GM23338 (cell line): ENCODE data around the gene RPH3AL. TPM values are rescaled to one million over a fixed set of nuclear protein-coding genes. Genes with fewer than 3 reads are reported as not detected.

Experiments used
- ATAC-seq: fragments of 200-7000 bp; cut with Tn5 transposase; 3 replicates; pipeline ENCODE4 v1.9.1; 2020
- DNase-seq: peaks from one replicate; pipeline ENCODE4 v3.0.0-alpha.2; 2015; ENCODE audit warnings: low spot score
- H2AFZ ChIP-seq: fragments of 200-600 bp; sonication (generic); 2 replicates; pipeline ENCODE4 v1.8.0; 2016; ENCODE audit warnings: antibody characterized with exemption, mild to moderate bottlenecking, moderate library complexity
- H3F3A ChIP-seq: fragments of 200-600 bp; sonication (generic); replicated peaks from 2 replicates; pipeline ENCODE4 v1.8.0; 2017; ENCODE audit warnings: antibody characterized with exemption, mixed run types, low read depth
- H3K27ac ChIP-seq: fragments of 200-600 bp; sonication (generic); 2 replicates; pipeline ENCODE4 v1.6.1; 2016; ENCODE audit warnings: low read depth
- H3K27me3 ChIP-seq: fragments of 200-600 bp; sonication (generic); 2 replicates; pipeline ENCODE4 v1.8.0; 2016; ENCODE audit warnings: mild to moderate bottlenecking, mixed run types, moderate library complexity; ENCODE audit not compliant: insufficient read depth
- H3K36me3 ChIP-seq: fragments of 200-600 bp; sonication (generic); 2 replicates; pipeline ENCODE4 v1.8.0; 2016; ENCODE audit warnings: mild to moderate bottlenecking; ENCODE audit not compliant: insufficient read depth
- H3K4me1 ChIP-seq: fragments of 200-600 bp; sonication (generic); 2 replicates; pipeline ENCODE4 v1.8.0; 2016; ENCODE audit warnings: mild to moderate bottlenecking, moderate library complexity; ENCODE audit not compliant: insufficient read depth
- H3K4me2 ChIP-seq: fragments of 200-600 bp; sonication (generic); 2 replicates; pipeline ENCODE4 v1.7.1; 2017; ENCODE audit warnings: mixed run types
- H3K4me3 ChIP-seq: fragments of 200-600 bp; sonication (generic); 2 replicates; pipeline ENCODE4 v1.6.1; 2016; ENCODE audit warnings: mixed run types
- H3K79me2 ChIP-seq: fragments of 200-600 bp; sonication (generic); replicated peaks from 2 replicates; pipeline ENCODE4 v1.8.0; 2017; ENCODE audit warnings: mild to moderate bottlenecking; ENCODE audit not compliant: insufficient read depth
- H3K9me2 ChIP-seq: fragments of 200-600 bp; sonication (generic); 2 replicates; pipeline ENCODE4 v1.8.0; 2017; ENCODE audit not compliant: insufficient read depth
- H4K20me1 ChIP-seq: fragments of 200-600 bp; sonication (generic); replicated peaks from 2 replicates; pipeline ENCODE4 v1.8.0; 2017; ENCODE audit warnings: mild to moderate bottlenecking; ENCODE audit not compliant: insufficient read depth
- H3K27ac Mint-ChIP-seq: 2 replicates; pipeline ENCODE4 v1.8.0; 2020; ENCODE audit warnings: inconsistent platforms, mild to moderate bottlenecking, moderate library complexity, mixed read lengths
- H3K27me3 Mint-ChIP-seq: 3 replicates; pipeline ENCODE4 v1.8.0; 2022; ENCODE audit warnings: low read depth, mild to moderate bottlenecking, moderate library complexity, mixed read lengths, inconsistent platforms; ENCODE audit not compliant: insufficient read depth, poor library complexity
- H3K36me3 Mint-ChIP-seq: 3 replicates; pipeline ENCODE4 v1.8.0; 2021; ENCODE audit warnings: low read depth, mild to moderate bottlenecking, inconsistent platforms, moderate library complexity, mixed read lengths
- H3K4me1 Mint-ChIP-seq: 3 replicates; pipeline ENCODE4 v1.8.0; 2020; ENCODE audit warnings: mild to moderate bottlenecking, inconsistent platforms, mixed read lengths
- H3K4me3 Mint-ChIP-seq: 3 replicates; pipeline ENCODE4 v1.8.0; 2021; ENCODE audit warnings: moderate library complexity, mild to moderate bottlenecking, inconsistent platforms, mixed read lengths
- H3K9me3 Mint-ChIP-seq: 3 replicates; pipeline ENCODE4 v1.8.0; 2020; ENCODE audit warnings: moderate library complexity, mild to moderate bottlenecking, inconsistent platforms, mixed read lengths
- CREB1 ChIP-seq: fragments of 250-450 bp; sonication (Bioruptor Pico); IDR thresholded peaks from 2 replicates; pipeline ENCODE4 v1.5.0; 2020; ENCODE audit warnings: low read depth, mild to moderate bottlenecking, moderate library complexity
- EZH2 ChIP-seq: fragments of 200-600 bp; sonication (generic); IDR thresholded peaks from one replicate; pipeline ENCODE4 v1.8.0; 2017; ENCODE audit warnings: antibody characterized with exemption, mild to moderate bottlenecking, low read depth; ENCODE audit not compliant: unreplicated experiment
- EZH2phosphoT487 ChIP-seq: fragments of 200-600 bp; sonication (generic); IDR thresholded peaks from one replicate; pipeline ENCODE4 v1.8.1; 2018; ENCODE audit warnings: antibody characterized with exemption; ENCODE audit not compliant: unreplicated experiment
- JUNB ChIP-seq: IDR thresholded peaks from one replicate; pipeline ENCODE4 v1.6.1; 2016; ENCODE audit warnings: antibody characterized with exemption; ENCODE audit not compliant: unreplicated experiment
- STAT1 ChIP-seq: IDR thresholded peaks from one replicate; pipeline ENCODE4 v1.6.1; 2016; ENCODE audit warnings: antibody characterized with exemption; ENCODE audit not compliant: unreplicated experiment
- ZNF114 ChIP-seq: fragments of 250-450 bp; sonication (Bioruptor Pico); IDR thresholded peaks from 2 replicates; pipeline ENCODE4 v1.5.0; 2020; ENCODE audit warnings: mild to moderate bottlenecking, moderate library complexity
- polyA plus RNA-seq: library from polyadenylated mRNA; unstranded; fragments of >200 nt; fragmentation: Nextera tagmentation; extraction: Ambion mirVana; gene quantifications from 2 replicates; pipeline ENCODE4 v1.2.1, GENCODE V29; 2016
- total RNA-seq: library from RNA; depleted of rRNA; stranded (reverse); fragments of >200 nt; shearing (Covaris generic); gene quantifications from 2 replicates; pipeline ENCODE4 v1.2.3, GENCODE V29; 2014
- TF ChIP-seq, protein P1 (sequence below): IDR thresholded peaks from 2 replicates; pipeline ENCODE4 v1.6.1; 2016; ENCODE audit warnings: antibody characterized with exemption
- TF ChIP-seq, protein P2 (sequence below): IDR thresholded peaks from one replicate; pipeline ENCODE4 v1.6.1; 2018; ENCODE audit warnings: antibody characterized with exemption; ENCODE audit not compliant: unreplicated experiment
- TF ChIP-seq, protein P3 (sequence below), 2 experiments: fragments of 200-600 bp in 1 of 2; sonication (generic) in 1 of 2; conservative IDR thresholded peaks; 2 replicates each; pipeline versions ENCODE4 v1.5.1 to v1.6.1; 2016 to 2017; ENCODE audit warnings: antibody characterized with exemption in 2 of 2, low read depth in 2 of 2, mild to moderate bottlenecking in 2 of 2, moderate library complexity in 1 of 2
- TF ChIP-seq, protein P4 (sequence below): fragments of 250-450 bp; sonication (Bioruptor Pico); IDR thresholded peaks from 2 replicates; pipeline ENCODE4 v1.5.0; 2020; ENCODE audit warnings: mild to moderate bottlenecking, moderate library complexity

RPH3AL gene
- total and polyA plus RNA-seq, 2 experiments from 2014 or later: 2.7 to 6.3 TPM

DNA sequence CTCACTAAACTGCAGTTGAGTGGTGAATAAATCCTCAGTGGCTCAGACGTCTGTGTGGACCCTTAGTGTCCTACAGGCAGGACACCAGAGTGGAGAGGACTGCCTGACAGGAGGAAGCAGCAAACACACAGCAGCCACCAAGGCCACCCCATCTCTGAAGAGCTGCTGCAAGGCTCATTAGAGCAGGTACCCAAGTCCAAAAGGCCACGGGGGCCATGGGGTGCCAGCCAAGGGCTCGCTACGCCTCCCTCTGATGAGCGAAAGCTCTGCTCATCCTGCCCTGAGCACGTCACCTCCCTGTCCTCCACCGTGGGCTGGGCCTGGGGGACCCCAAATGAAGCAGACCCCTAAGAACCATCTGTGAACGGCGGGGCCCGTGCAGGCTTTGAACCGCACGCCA is 101.1 kb downstream of the RPH3AL start:
- Histone ChIP-seq H3F3A (no peaks in the 10 kb centered on the region), H3K9me2 (no peaks in the 10 kb centered on the region), H3K36me3 (no peaks in the 10 kb centered on the region), H2AFZ (no peak overlapping the region), H3K27me3 (no peaks in the 10 kb centered on the region), H3K79me2 (no peaks in the 10 kb centered on the region), H3K27ac (no peak overlapping the region), H3K4me2 (no peak overlapping the region), H4K20me1 (no peaks in the 10 kb centered on the region), H3K4me3 (no peak overlapping the region), H3K4me1 (no peaks in the 10 kb centered on the region)
- H3K27ac Mint-ChIP-seq: no peak overlapping the region
- H3K36me3 Mint-ChIP-seq: no peaks in the 10 kb centered on the region
- DNase-seq: no peak
- ATAC-seq: no peak
- no peak overlapping the region for H3K4me3 Mint-ChIP-seq
- H3K27me3 Mint-ChIP-seq: peaks cover 5% of the 10 kb centered on the region
- TF ChIP-seq EZH2: no peak
- TF ChIP-seq, protein P1, sequence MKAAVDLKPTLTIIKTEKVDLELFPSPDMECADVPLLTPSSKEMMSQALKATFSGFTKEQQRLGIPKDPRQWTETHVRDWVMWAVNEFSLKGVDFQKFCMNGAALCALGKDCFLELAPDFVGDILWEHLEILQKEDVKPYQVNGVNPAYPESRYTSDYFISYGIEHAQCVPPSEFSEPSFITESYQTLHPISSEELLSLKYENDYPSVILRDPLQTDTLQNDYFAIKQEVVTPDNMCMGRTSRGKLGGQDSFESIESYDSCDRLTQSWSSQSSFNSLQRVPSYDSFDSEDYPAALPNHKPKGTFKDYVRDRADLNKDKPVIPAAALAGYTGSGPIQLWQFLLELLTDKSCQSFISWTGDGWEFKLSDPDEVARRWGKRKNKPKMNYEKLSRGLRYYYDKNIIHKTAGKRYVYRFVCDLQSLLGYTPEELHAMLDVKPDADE: no peak
- TF ChIP-seq, protein P2, sequence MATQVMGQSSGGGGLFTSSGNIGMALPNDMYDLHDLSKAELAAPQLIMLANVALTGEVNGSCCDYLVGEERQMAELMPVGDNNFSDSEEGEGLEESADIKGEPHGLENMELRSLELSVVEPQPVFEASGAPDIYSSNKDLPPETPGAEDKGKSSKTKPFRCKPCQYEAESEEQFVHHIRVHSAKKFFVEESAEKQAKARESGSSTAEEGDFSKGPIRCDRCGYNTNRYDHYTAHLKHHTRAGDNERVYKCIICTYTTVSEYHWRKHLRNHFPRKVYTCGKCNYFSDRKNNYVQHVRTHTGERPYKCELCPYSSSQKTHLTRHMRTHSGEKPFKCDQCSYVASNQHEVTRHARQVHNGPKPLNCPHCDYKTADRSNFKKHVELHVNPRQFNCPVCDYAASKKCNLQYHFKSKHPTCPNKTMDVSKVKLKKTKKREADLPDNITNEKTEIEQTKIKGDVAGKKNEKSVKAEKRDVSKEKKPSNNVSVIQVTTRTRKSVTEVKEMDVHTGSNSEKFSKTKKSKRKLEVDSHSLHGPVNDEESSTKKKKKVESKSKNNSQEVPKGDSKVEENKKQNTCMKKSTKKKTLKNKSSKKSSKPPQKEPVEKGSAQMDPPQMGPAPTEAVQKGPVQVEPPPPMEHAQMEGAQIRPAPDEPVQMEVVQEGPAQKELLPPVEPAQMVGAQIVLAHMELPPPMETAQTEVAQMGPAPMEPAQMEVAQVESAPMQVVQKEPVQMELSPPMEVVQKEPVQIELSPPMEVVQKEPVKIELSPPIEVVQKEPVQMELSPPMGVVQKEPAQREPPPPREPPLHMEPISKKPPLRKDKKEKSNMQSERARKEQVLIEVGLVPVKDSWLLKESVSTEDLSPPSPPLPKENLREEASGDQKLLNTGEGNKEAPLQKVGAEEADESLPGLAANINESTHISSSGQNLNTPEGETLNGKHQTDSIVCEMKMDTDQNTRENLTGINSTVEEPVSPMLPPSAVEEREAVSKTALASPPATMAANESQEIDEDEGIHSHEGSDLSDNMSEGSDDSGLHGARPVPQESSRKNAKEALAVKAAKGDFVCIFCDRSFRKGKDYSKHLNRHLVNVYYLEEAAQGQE: no peak
- no peak for TF ChIP-seq EZH2phosphoT487
- no peak for TF ChIP-seq STAT1
- TF ChIP-seq, protein P3, sequence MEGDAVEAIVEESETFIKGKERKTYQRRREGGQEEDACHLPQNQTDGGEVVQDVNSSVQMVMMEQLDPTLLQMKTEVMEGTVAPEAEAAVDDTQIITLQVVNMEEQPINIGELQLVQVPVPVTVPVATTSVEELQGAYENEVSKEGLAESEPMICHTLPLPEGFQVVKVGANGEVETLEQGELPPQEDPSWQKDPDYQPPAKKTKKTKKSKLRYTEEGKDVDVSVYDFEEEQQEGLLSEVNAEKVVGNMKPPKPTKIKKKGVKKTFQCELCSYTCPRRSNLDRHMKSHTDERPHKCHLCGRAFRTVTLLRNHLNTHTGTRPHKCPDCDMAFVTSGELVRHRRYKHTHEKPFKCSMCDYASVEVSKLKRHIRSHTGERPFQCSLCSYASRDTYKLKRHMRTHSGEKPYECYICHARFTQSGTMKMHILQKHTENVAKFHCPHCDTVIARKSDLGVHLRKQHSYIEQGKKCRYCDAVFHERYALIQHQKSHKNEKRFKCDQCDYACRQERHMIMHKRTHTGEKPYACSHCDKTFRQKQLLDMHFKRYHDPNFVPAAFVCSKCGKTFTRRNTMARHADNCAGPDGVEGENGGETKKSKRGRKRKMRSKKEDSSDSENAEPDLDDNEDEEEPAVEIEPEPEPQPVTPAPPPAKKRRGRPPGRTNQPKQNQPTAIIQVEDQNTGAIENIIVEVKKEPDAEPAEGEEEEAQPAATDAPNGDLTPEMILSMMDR (conservative IDR thresholded peaks at IDR 0.05; ENCODE audit: low read depth in 2 of 2): no peak
- TF ChIP-seq, protein P4, sequence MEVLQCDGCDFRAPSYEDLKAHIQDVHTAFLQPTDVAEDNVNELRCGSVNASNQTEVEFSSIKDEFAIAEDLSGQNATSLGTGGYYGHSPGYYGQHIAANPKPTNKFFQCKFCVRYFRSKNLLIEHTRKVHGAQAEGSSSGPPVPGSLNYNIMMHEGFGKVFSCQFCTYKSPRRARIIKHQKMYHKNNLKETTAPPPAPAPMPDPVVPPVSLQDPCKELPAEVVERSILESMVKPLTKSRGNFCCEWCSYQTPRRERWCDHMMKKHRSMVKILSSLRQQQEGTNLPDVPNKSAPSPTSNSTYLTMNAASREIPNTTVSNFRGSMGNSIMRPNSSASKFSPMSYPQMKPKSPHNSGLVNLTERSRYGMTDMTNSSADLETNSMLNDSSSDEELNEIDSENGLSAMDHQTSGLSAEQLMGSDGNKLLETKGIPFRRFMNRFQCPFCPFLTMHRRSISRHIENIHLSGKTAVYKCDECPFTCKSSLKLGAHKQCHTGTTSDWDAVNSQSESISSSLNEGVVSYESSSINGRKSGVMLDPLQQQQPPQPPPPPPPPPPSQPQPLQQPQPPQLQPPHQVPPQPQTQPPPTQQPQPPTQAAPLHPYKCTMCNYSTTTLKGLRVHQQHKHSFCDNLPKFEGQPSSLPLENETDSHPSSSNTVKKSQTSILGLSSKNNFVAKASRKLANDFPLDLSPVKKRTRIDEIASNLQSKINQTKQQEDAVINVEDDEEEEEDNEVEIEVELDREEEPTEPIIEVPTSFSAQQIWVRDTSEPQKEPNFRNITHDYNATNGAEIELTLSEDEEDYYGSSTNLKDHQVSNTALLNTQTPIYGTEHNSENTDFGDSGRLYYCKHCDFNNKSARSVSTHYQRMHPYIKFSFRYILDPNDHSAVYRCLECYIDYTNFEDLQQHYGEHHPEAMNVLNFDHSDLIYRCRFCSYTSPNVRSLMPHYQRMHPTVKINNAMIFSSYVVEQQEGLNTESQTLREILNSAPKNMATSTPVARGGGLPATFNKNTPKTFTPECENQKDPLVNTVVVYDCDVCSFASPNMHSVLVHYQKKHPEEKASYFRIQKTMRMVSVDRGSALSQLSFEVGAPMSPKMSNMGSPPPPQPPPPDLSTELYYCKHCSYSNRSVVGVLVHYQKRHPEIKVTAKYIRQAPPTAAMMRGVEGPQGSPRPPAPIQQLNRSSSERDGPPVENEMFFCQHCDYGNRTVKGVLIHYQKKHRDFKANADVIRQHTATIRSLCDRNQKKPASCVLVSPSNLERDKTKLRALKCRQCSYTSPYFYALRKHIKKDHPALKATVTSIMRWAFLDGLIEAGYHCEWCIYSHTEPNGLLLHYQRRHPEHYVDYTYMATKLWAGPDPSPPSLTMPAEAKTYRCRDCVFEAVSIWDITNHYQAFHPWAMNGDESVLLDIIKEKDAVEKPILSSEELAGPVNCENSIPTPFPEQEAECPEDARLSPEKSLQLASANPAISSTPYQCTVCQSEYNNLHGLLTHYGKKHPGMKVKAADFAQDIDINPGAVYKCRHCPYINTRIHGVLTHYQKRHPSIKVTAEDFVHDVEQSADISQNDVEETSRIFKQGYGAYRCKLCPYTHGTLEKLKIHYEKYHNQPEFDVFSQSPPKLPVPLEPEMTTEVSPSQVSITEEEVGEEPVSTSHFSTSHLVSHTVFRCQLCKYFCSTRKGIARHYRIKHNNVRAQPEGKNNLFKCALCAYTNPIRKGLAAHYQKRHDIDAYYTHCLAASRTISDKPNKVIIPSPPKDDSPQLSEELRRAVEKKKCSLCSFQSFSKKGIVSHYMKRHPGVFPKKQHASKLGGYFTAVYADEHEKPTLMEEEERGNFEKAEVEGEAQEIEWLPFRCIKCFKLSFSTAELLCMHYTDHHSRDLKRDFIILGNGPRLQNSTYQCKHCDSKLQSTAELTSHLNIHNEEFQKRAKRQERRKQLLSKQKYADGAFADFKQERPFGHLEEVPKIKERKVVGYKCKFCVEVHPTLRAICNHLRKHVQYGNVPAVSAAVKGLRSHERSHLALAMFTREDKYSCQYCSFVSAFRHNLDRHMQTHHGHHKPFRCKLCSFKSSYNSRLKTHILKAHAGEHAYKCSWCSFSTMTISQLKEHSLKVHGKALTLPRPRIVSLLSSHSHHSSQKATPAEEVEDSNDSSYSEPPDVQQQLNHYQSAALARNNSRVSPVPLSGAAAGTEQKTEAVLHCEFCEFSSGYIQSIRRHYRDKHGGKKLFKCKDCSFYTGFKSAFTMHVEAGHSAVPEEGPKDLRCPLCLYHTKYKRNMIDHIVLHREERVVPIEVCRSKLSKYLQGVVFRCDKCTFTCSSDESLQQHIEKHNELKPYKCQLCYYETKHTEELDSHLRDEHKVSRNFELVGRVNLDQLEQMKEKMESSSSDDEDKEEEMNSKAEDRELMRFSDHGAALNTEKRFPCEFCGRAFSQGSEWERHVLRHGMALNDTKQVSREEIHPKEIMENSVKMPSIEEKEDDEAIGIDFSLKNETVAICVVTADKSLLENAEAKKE (CRISPR knock-in tag): no peak
- TF ChIP-seq JUNB: no peak
- no peak for TF ChIP-seq ZNF114
- no peak for TF ChIP-seq CREB1 (CRISPR knock-in tag)
- no peaks in the 10 kb centered on the region for H3K9me3 Mint-ChIP-seq
- peaks cover 8% of the 10 kb centered on the region; the same call in 2 of the 3 replicates for H3K4me1 Mint-ChIP-seq
